CD4-positive, alpha-beta T cell (primary cell): ENCODE data around the gene CREB3L1. TPM values are rescaled to one million over a fixed set of nuclear protein-coding genes. Genes with fewer than 3 reads are reported as not detected.

Experiments used
- ATAC-seq: fragments of 200-7000 bp; cut with Tn5 transposase; one replicate; pipeline ENCODE4 v1.10.0; 2022; ENCODE audit warnings: mild to moderate bottlenecking; ENCODE audit not compliant: poor library complexity
- CTCF ChIA-PET: fragments of 350-600 bp; sonication (Branson Sonifier 250); formaldehyde crosslinking; loops from one replicate; lab custom pipeline; 2021; ENCODE audit warnings: antibody characterized with exemption, inconsistent platforms; lab: Charles Lee
- POLR2A ChIA-PET: fragments of 350-600 bp; sonication (Branson Sonifier 250); formaldehyde crosslinking; loops from one replicate; lab custom pipeline; 2021; ENCODE audit warnings: antibody characterized with exemption, inconsistent platforms; lab: Charles Lee
- DNase-seq, 14 experiments: peaks; one replicate each; pipeline ENCODE4 v3.0.0-alpha.2; 2013 to 2020; ENCODE audit warnings: mixed read lengths in 2 of 14
- H3K27ac ChIP-seq, 2 donors: one replicate each; pipeline versions ENCODE4 v1.5.1 to v1.7.0; 2013; ENCODE audit warnings: low read length in 2 of 2, low read depth in 1 of 2, mild to moderate bottlenecking in 1 of 2
- H3K27me3 ChIP-seq, 2 experiments: 1 replicate in 1 of 2; 2 replicates in 1 of 2; pipeline versions ENCODE4 v1.6.1 to v1.7.0; 2013; ENCODE audit warnings: low read length in 2 of 2, control low read depth in 1 of 2, mild to moderate bottlenecking in 1 of 2, moderate library complexity in 1 of 2; ENCODE audit not compliant: insufficient read depth in 2 of 2, control insufficient read depth in 1 of 2
- H3K36me3 ChIP-seq: one replicate; pipeline ENCODE4 v1.6.1; 2013; ENCODE audit warnings: low read length, control low read depth; ENCODE audit not compliant: insufficient read depth
- H3K4me1 ChIP-seq: one replicate; pipeline ENCODE4 v1.6.1; 2013; ENCODE audit warnings: low read length, control low read depth; ENCODE audit not compliant: insufficient read depth
- H3K4me3 ChIP-seq: one replicate; pipeline ENCODE4 v1.5.1; 2013; ENCODE audit warnings: mild to moderate bottlenecking, low read length, moderate library complexity
- H3K9me3 ChIP-seq, 2 experiments: 1 replicate in 1 of 2; 2 replicates in 1 of 2; pipeline versions ENCODE4 v1.6.1 to v1.7.0; 2013; ENCODE audit warnings: low read length in 2 of 2, mild to moderate bottlenecking in 2 of 2, control low read depth in 1 of 2, moderate library complexity in 1 of 2; ENCODE audit not compliant: control insufficient read depth in 1 of 2, insufficient read depth in 1 of 2
- H3K27ac Mint-ChIP-seq: one replicate; pipeline ENCODE4 v1.8.0; 2020; ENCODE audit warnings: mixed read lengths
- H3K27me3 Mint-ChIP-seq: one replicate; pipeline ENCODE4 v1.8.0; 2021; ENCODE audit warnings: mixed read lengths
- H3K36me3 Mint-ChIP-seq: one replicate; pipeline ENCODE4 v1.8.0; 2021; ENCODE audit warnings: low read depth, mixed read lengths
- H3K4me1 Mint-ChIP-seq: one replicate; pipeline ENCODE4 v1.8.0; 2021; ENCODE audit warnings: low read depth, mixed read lengths
- H3K4me3 Mint-ChIP-seq: one replicate; pipeline ENCODE4 v1.8.0; 2020; ENCODE audit warnings: mild to moderate bottlenecking, mixed read lengths
- H3K9me3 Mint-ChIP-seq: one replicate; pipeline ENCODE4 v1.8.0; 2020; ENCODE audit warnings: mixed read lengths
- CTCF ChIP-seq: fragments of 200-600 bp; IDR thresholded peaks from one replicate; pipeline ENCODE4 v1.8.0; 2022; ENCODE audit warnings: antibody characterized with exemption, mild to moderate bottlenecking
- intact Hi-C, 2 experiments: fragments of 100-400 bp; cut with DNase I in 1 of 2; cut with micrococcal nuclease in 1 of 2; formaldehyde crosslinking; loops; one replicate each; pipeline versions ENCODE4 v1.15.1 to v1.9.0; 2023 to 2025; cut with DNase I, micrococcal nuclease
- total RNA-seq, 174 experiments: library from RNA in 2 of 174; stranded (reverse) in 2 of 174; gene quantifications; one replicate each; pipeline ENCODE4 v1.2.3 and lab custom pipeline; 2021 to 2026

Gene CREB3L1
- total RNA-seq, 2 experiments from 2014 or later, result not detected

- Mint-ChIP-seq H3K4me1 (peaks cover 5% of the 10 kb centered on the region), H3K27ac (no peak overlapping the region), H3K4me3 (no peak overlapping the region), H3K36me3 (no peaks in the 10 kb centered on the region), H3K27me3 (no peaks in the 10 kb centered on the region), H3K9me3 (no peaks in the 10 kb centered on the region)
- CTCF ChIA-PET, result interaction anchor here (1.3 kb wide), 1 partner anchor 65 kb away, joined by 3 read pairs; no protein-coding TSS in a partner anchor
- no peak for DNase-seq
- Histone ChIP-seq H3K27ac (no peak overlapping the region), H3K4me3 (no peak overlapping the region), H3K4me1 (peaks cover 9% of the 10 kb centered on the region), H3K9me3 (no peaks in the 10 kb centered on the region), H3K36me3 (no peaks in the 10 kb centered on the region), H3K27me3 (no peaks in the 10 kb centered on the region)
- no peak for ATAC-seq
- intact Hi-C loops, result loop anchor here in 1 of 2 experiments (10.0 kb wide), 1 partner anchor 180 kb away; the partner anchor contains the start of gene PHF21A
- POLR2A ChIA-PET, result interaction anchor here (1.0 kb wide), 1 partner anchor 9 kb away, joined by 3 read pairs; no protein-coding TSS in a partner anchor
- TF ChIP-seq CTCF, result no peak
Observed at GRCh38 chr11:46304605-46305179, 27.2 kb downstream of the CREB3L1 start.

- intact Hi-C loops, result loop anchor here in 1 of 2 experiments (10.0 kb wide), 1 partner anchor 180 kb away; the partner anchor contains the start of gene PHF21A
- Histone ChIP-seq H3K4me3 (no peak overlapping the region), H3K27me3 (no peaks in the 10 kb centered on the region), H3K4me1 (peaks cover 9% of the 10 kb centered on the region), H3K36me3 (no peaks in the 10 kb centered on the region), H3K27ac (no peak overlapping the region), H3K9me3 (no peaks in the 10 kb centered on the region)
- ATAC-seq, result peak; percentile 48
- no peaks in the 10 kb centered on the region for H3K27me3 Mint-ChIP-seq
- H3K9me3 Mint-ChIP-seq, result no peaks in the 10 kb centered on the region
- H3K4me1 Mint-ChIP-seq, result peaks cover 5% of the 10 kb centered on the region
- no peak overlapping the region for H3K4me3 Mint-ChIP-seq
- peak in 5 of 14 experiments; percentile 10 to 58 (median 35) for DNase-seq
- H3K27ac Mint-ChIP-seq, result no peak overlapping the region
- POLR2A ChIA-PET, result no interaction called here
- no peaks in the 10 kb centered on the region for H3K36me3 Mint-ChIP-seq
- TF ChIP-seq CTCF, result no peak
- CTCF ChIA-PET, result interaction anchor here (1.3 kb wide), 1 partner anchor 66 kb away, joined by 3 read pairs; no protein-coding TSS in a partner anchor
Observed at GRCh38 chr11:46305295-46305694, 27.8 kb downstream of the CREB3L1 start.

DNA sequence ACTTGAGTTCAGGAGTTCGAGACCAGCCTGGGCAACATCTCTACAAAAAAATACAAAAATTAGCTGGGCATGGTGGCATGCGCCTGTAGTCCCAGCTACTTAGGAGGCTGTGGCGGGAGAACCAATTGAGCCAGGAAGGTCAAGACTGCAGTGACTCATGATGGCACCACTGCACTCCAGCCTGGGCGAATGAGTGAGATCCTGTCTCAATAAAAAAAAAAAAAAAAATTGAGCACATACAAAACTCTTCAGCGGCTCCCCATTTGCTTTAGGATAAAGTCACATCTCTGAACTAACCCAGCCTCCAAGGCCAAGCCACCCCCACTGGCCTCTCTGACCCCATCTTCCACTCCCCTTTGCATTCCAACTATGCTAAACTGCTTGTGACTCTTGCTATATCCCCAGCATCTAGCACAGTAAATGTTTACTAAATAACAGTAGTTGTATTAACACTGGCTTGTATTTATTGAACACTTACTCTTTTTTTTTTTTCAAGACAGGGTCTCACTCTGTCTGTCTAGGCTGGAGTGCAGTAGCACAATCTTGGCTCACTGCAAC, 28.9 kb downstream of the CREB3L1 start:
- Histone ChIP-seq H3K36me3 (no peaks in the 10 kb centered on the region), H3K4me1 (peaks cover 9% of the 10 kb centered on the region), H3K27ac (no peak overlapping the region), H3K27me3 (no peaks in the 10 kb centered on the region), H3K4me3 (no peak overlapping the region), H3K9me3 (no peaks in the 10 kb centered on the region)
- ATAC-seq (no peak), DNase-seq (no peak)
- intact Hi-C loops, result loop anchor here in 1 of 2 experiments (10.0 kb wide), 1 partner anchor 182 kb away; the partner anchor contains the start of gene PHF21A
- Mint-ChIP-seq H3K4me1 (peaks cover 5% of the 10 kb centered on the region), H3K9me3 (no peaks in the 10 kb centered on the region), H3K27ac (no peak overlapping the region), H3K36me3 (no peaks in the 10 kb centered on the region), H3K27me3 (no peaks in the 10 kb centered on the region), H3K4me3 (no peak overlapping the region)
- TF ChIP-seq CTCF, result no peak
- ChIA-PET CTCF (no interaction called here), POLR2A (no interaction called here)
